Brain microvascular endothelial cell (primary cell): ENCODE data around the gene TBATA.

Experiments used
- DNase-seq: peaks from one replicate; pipeline ENCODE4 v3.0.0-alpha.2; 2020
- H3K27ac ChIP-seq: fragments of 250-450 bp; sonication (Bioruptor Pico); 2 replicates; pipeline ENCODE4 v1.5.1; 2020; ENCODE audit warnings: mild to moderate bottlenecking, moderate library complexity
- H3K27me3 ChIP-seq: fragments of 250-450 bp; sonication (Bioruptor Pico); replicated peaks from 2 replicates; pipeline ENCODE4 v1.5.1; 2020; ENCODE audit warnings: mild to moderate bottlenecking
- H3K36me3 ChIP-seq: fragments of 250-450 bp; sonication (Bioruptor Pico); replicated peaks from 2 replicates; pipeline ENCODE4 v1.5.1; 2020; ENCODE audit warnings: mild to moderate bottlenecking
- H3K4me3 ChIP-seq: 2 replicates; pipeline ENCODE4 v1.5.1; 2011; ENCODE audit warnings: low read depth, mild to moderate bottlenecking, control low read depth, low read length, moderate library complexity
- CTCF ChIP-seq: IDR thresholded peaks from 2 replicates; pipeline ENCODE4 v1.5.1; 2011; ENCODE audit warnings: low read depth, mild to moderate bottlenecking, moderate library complexity, low read length, control low read depth, inconsistent platforms; ENCODE audit errors: missing control alignments
- in situ Hi-C: cut with HindIII; loops from 2 replicates; pipeline ENCODE4 v1.10.0; 2017; ENCODE audit warnings: low sequenced_read_pairs, low pct_ligation_motif_present

The TBATA gene

GRCh38 chr10:70763567-70763966 lies 21.6 kb downstream of the TBATA start:
- no peaks in the 10 kb centered on the region for H3K27me3 ChIP-seq
- no peak overlapping the region for H3K27ac ChIP-seq
- no peak overlapping the region for H3K4me3 ChIP-seq
- no peak for DNase-seq
- in situ Hi-C loops, result loop anchor here (25.0 kb wide), 1 partner anchor 201 kb away; no protein-coding TSS in a partner anchor
- H3K36me3 ChIP-seq, result no peaks in the 10 kb centered on the region
- no peak for TF ChIP-seq CTCF

- in situ Hi-C loops, result loop anchor here (25.0 kb wide), 1 partner anchor 200 kb away; no protein-coding TSS in a partner anchor
Measured at GRCh38 chr10:70762441-70763175, 22.6 kb downstream of the TBATA start.

GRCh38 chr10:70761727-70762350 lies 23.3 kb downstream of the TBATA start:
- no peak overlapping the region for H3K27ac ChIP-seq
- H3K36me3 ChIP-seq, result no peaks in the 10 kb centered on the region
- TF ChIP-seq CTCF, result no peak
- in situ Hi-C loops, result loop anchor here (25.0 kb wide), 1 partner anchor 200 kb away; no protein-coding TSS in a partner anchor
- H3K4me3 ChIP-seq, result no peak overlapping the region
- H3K27me3 ChIP-seq, result no peaks in the 10 kb centered on the region
- no peak for DNase-seq

More at GRCh38 chr10:70762441-70763175, 22.6 kb downstream of the TBATA start:
- Histone ChIP-seq H3K36me3 (no peaks in the 10 kb centered on the region), H3K27ac (no peak overlapping the region), H3K27me3 (no peaks in the 10 kb centered on the region), H3K4me3 (no peak overlapping the region)
- no peak for DNase-seq
- TF ChIP-seq CTCF, result no peak

GRCh38 chr10:70761031-70761601 lies 24.1 kb downstream of the TBATA start:
- Histone ChIP-seq H3K36me3 (no peaks in the 10 kb centered on the region), H3K27me3 (no peaks in the 10 kb centered on the region), H3K4me3 (no peak overlapping the region), H3K27ac (no peak overlapping the region)
- TF ChIP-seq CTCF, result peak; percentile 59
- DNase-seq, result peak; percentile 48
- in situ Hi-C loops, result loop anchor here (25.0 kb wide), 1 partner anchor 199 kb away; no protein-coding TSS in a partner anchor

- Histone ChIP-seq H3K27ac (no peak overlapping the region), H3K27me3 (no peaks in the 10 kb centered on the region), H3K36me3 (no peaks in the 10 kb centered on the region), H3K4me3 (no peak overlapping the region)
- TF ChIP-seq CTCF, result no peak
- no peak for DNase-seq
- in situ Hi-C loops, result loop anchor here (25.0 kb wide), 1 partner anchor 198 kb away; no protein-coding TSS in a partner anchor
Measured at GRCh38 chr10:70760271-70760787, 24.8 kb downstream of the TBATA start.
